Naive thymus-derived CD4-positive, alpha-beta T cell (primary cell): ENCODE data around the gene NAPEPLD. TPM values are rescaled to one million over a fixed set of nuclear protein-coding genes. Genes with fewer than 3 reads are reported as not detected.
"Not testable (repeated sequence)": the region's sequence is repeated elsewhere in the genome, so short reads cannot be mapped to it uniquely, and the experiment has no call there.

Experiments used
- ATAC-seq: fragments of 150-1000 bp; cut with Tn5 transposase; 2 replicates; pipeline ENCODE4 v1.10.0; 2021; ENCODE audit warnings: mild to moderate bottlenecking, moderate library complexity
- CTCF ChIA-PET: fragments of 350-600 bp; sonication (Branson Sonifier 250); formaldehyde crosslinking; loops from one replicate; lab custom pipeline; 2021; ENCODE audit warnings: antibody characterized with exemption; lab: Charles Lee
- POLR2A ChIA-PET: fragments of 350-600 bp; sonication (Branson Sonifier 250); formaldehyde crosslinking; loops from one replicate; lab custom pipeline; 2021; ENCODE audit warnings: antibody characterized with exemption, inconsistent platforms; lab: Charles Lee
- DNase-seq, 9 donors: peaks; one replicate each; pipeline versions ENCODE4 v3.0.0 to v3.0.0-alpha.2; 2020 to 2022; ENCODE audit warnings: mixed read lengths in 1 of 9
- H3K27ac ChIP-seq: one replicate; pipeline ENCODE4 v1.7.0; 2013; ENCODE audit warnings: mild to moderate bottlenecking, low read depth, low read length, moderate library complexity
- H3K27me3 ChIP-seq, 2 donors: one replicate each; pipeline ENCODE4 v1.7.0; 2013; ENCODE audit warnings: low read length in 2 of 2, mild to moderate bottlenecking in 2 of 2, moderate library complexity in 2 of 2; ENCODE audit not compliant: control insufficient read depth in 2 of 2, insufficient read depth in 2 of 2
- H3K36me3 ChIP-seq, 3 experiments: 1 replicate in 2 of 3; 2 replicates in 1 of 3; pipeline ENCODE4 v1.7.0; 2013; ENCODE audit warnings: low read length in 3 of 3, mild to moderate bottlenecking in 3 of 3, moderate library complexity in 1 of 3; ENCODE audit not compliant: insufficient read depth in 3 of 3, control insufficient read depth in 2 of 3
- H3K4me1 ChIP-seq, 2 donors: one replicate each; pipeline ENCODE4 v1.7.0; 2013; ENCODE audit warnings: low read length in 2 of 2, mild to moderate bottlenecking in 2 of 2, moderate library complexity in 1 of 2; ENCODE audit not compliant: control insufficient read depth in 2 of 2, insufficient read depth in 2 of 2
- H3K4me3 ChIP-seq: 2 replicates; pipeline ENCODE4 v1.7.0; 2013; ENCODE audit warnings: mild to moderate bottlenecking, low read length
- H3K9me3 ChIP-seq, 3 experiments: 1 replicate in 2 of 3; 2 replicates in 1 of 3; pipeline ENCODE4 v1.7.0; 2013; ENCODE audit warnings: low read length in 3 of 3; ENCODE audit not compliant: control insufficient read depth in 2 of 3
- H3K27ac Mint-ChIP-seq, 9 donors: one replicate each; pipeline ENCODE4 v1.8.0; 2020 to 2022; ENCODE audit warnings: mixed read lengths in 9 of 9, mild to moderate bottlenecking in 8 of 9, moderate library complexity in 5 of 9, inconsistent platforms in 2 of 9
- H3K27me3 Mint-ChIP-seq, 5 donors: one replicate each; pipeline ENCODE4 v1.8.0; 2021 to 2022; ENCODE audit warnings: mixed read lengths in 5 of 5, mild to moderate bottlenecking in 1 of 5
- H3K36me3 Mint-ChIP-seq, 5 donors: one replicate each; pipeline ENCODE4 v1.8.0; 2020 to 2022; ENCODE audit warnings: mixed read lengths in 5 of 5, mild to moderate bottlenecking in 3 of 5, inconsistent platforms in 1 of 5
- H3K4me1 Mint-ChIP-seq, 7 donors: one replicate each; pipeline ENCODE4 v1.8.0; 2020 to 2022; ENCODE audit warnings: mixed read lengths in 7 of 7, mild to moderate bottlenecking in 3 of 7, inconsistent platforms in 1 of 7
- H3K4me3 Mint-ChIP-seq, 10 donors: one replicate each; pipeline ENCODE4 v1.8.0; 2020 to 2022; ENCODE audit warnings: mild to moderate bottlenecking in 10 of 10, mixed read lengths in 10 of 10, moderate library complexity in 6 of 10, inconsistent platforms in 2 of 10
- H3K9me3 Mint-ChIP-seq, 11 donors: one replicate each; pipeline ENCODE4 v1.8.0; 2020 to 2022; ENCODE audit warnings: mixed read lengths in 11 of 11, mild to moderate bottlenecking in 4 of 11, inconsistent platforms in 1 of 11, moderate library complexity in 1 of 11
- intact Hi-C, 2 donors: fragments of 100-400 bp; cut with micrococcal nuclease; formaldehyde crosslinking; loops; one replicate each; pipeline ENCODE4 v1.15.1; 2023
- polyA plus RNA-seq, 2 donors: library from polyadenylated mRNA; unstranded; fragments of 300-500 nt; fragmentation: Illumina TruSeq; gene quantifications; one replicate each; pipeline ENCODE4 v1.2.3, GENCODE V29; 2021
- total RNA-seq, 6 experiments: library from RNA in 5 of 6; stranded (reverse) in 5 of 6; gene quantifications; 1 replicate in 5 of 6; 2 replicates in 1 of 6; pipeline ENCODE4 v1.2.3 and lab custom pipeline; 2021 to 2026

Gene NAPEPLD
- total and polyA plus RNA-seq, 7 experiments from 2014 or later: 2.9 to 19.7 (median 9.9) TPM

DNA sequence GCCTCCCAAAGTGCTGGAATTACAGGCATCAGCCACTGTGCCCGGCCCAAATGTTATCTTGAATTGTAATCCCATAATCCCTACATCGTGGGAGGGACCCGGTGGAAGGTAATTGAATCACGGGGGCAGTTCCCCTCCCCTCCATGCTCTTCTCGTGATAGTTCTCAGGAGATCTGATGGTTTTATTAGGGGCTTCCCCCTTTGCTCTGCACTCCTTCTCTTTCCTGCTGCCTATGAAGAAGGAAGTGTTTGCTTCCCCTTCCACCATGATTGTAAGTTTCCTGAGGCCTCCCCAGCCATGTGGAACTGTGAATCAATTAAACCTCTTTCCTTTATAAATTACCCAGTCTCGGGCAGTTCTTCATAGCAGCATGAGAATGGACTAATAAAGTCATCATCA lies 70.7 kb downstream of the NAPEPLD start:
- H3K27ac ChIP-seq, CTCF ChIA-PET, H3K9me3 Mint-ChIP-seq, H3K9me3 ChIP-seq, H3K36me3 ChIP-seq, ATAC-seq, DNase-seq, H3K27me3 Mint-ChIP-seq, H3K27me3 ChIP-seq, H3K4me3 ChIP-seq: not testable (repeated sequence)
- H3K36me3 Mint-ChIP-seq: peaks cover 0 to 14% (median 7%) of the 10 kb centered on the region in 5 donors
- peak overlapping the region in 5 of 9 donors; percentile 11 to 55 (median 38) for H3K27ac Mint-ChIP-seq
- POLR2A ChIA-PET: interaction anchor here (0.6 kb wide), 1 partner anchor 680 kb away, joined by 3 read pairs; no protein-coding TSS in a partner anchor
- intact Hi-C loops: loop anchor here (5.0 to 10.0 kb wide), 4 partner anchors 204 to 1833 kb away; partner anchors contain the start of genes ORC5 (in 2 of the 2), FIS1 (in 1 of the 2) and PMPCB (in 1 of the 2)
- peaks cover 14 to 18% of the 10 kb centered on the region in 2 donors for H3K4me1 ChIP-seq
- H3K4me3 Mint-ChIP-seq: peak overlapping the region in 6 of 10 donors; percentile 4 to 29 (median 20)
- H3K4me1 Mint-ChIP-seq: peaks cover 28 to 77% (median 66%) of the 10 kb centered on the region in 7 donors

- Mint-ChIP-seq H3K4me1 (peaks cover 23 to 71% (median 60%) of the 10 kb centered on the region in 7 donors), H3K27me3 (peaks cover 0 to 2% (median 0%) of the 10 kb centered on the region in 5 donors), H3K36me3 (peaks cover 0 to 14% (median 5%) of the 10 kb centered on the region in 5 donors), H3K27ac (peak overlapping the region in 4 of 9 donors; percentile 24 to 39 (median 30)), H3K9me3 (no peaks in the 10 kb centered on the region), H3K4me3 (peak overlapping the region in 7 of 10 donors; percentile 10 to 100 (median 64))
- DNase-seq (no peak), ATAC-seq (no peak)
- ChIA-PET POLR2A (interaction anchor here (0.7 kb wide), 1 partner anchor 682 kb away, joined by 3 read pairs; no protein-coding TSS in a partner anchor), CTCF (no interaction called here)
- Histone ChIP-seq H3K4me1 (peaks cover 14 to 18% of the 10 kb centered on the region in 2 donors), H3K27ac (no peak overlapping the region), H3K9me3 (no peaks in the 10 kb centered on the region), H3K4me3 (no peak overlapping the region), H3K36me3 (peaks cover 0 to 5% (median 0%) of the 10 kb centered on the region in 3 experiments), H3K27me3 (no peaks in the 10 kb centered on the region)
- intact Hi-C loops: loop anchor here (5.0 to 10.0 kb wide), 4 partner anchors 205 to 1833 kb away; partner anchors contain the start of genes ORC5 (in 2 of the 2), FIS1 (in 1 of the 2) and PMPCB (in 1 of the 2)
Observed at GRCh38 chr7:103077318-103077717, 71.6 kb downstream of the NAPEPLD start.

GRCh38 chr7:103076764-103077163 lies 72.1 kb downstream of the NAPEPLD start:
- Mint-ChIP-seq H3K27me3 (peaks cover 0 to 2% (median 0%) of the 10 kb centered on the region in 5 donors), H3K9me3 (no peaks in the 10 kb centered on the region), H3K4me1 (peaks cover 23 to 65% (median 55%) of the 10 kb centered on the region in 7 donors), H3K36me3 (peaks cover 0 to 14% (median 5%) of the 10 kb centered on the region in 5 donors), H3K4me3 (peak overlapping the region in 7 of 10 donors; percentile 10 to 100 (median 95)), H3K27ac (peak overlapping the region in 2 of 9 donors; percentile 24 to 39)
- no peak for ATAC-seq
- no peaks in the 10 kb centered on the region for H3K27me3 ChIP-seq
- no peak overlapping the region for H3K4me3 ChIP-seq
- ChIA-PET CTCF (no interaction called here), POLR2A (no interaction called here)
- intact Hi-C loops: loop anchor here (5.0 to 10.0 kb wide), 4 partner anchors 206 to 1832 kb away; partner anchors contain the start of genes ORC5 (in 2 of the 2), FIS1 (in 1 of the 2) and PMPCB (in 1 of the 2)
- no peak overlapping the region for H3K27ac ChIP-seq
- H3K4me1 ChIP-seq: peaks cover 14 to 18% of the 10 kb centered on the region in 2 donors
- DNase-seq: no peak
- H3K36me3 ChIP-seq: peaks cover 0 to 5% (median 0%) of the 10 kb centered on the region in 3 experiments
- no peaks in the 10 kb centered on the region for H3K9me3 ChIP-seq

DNA sequence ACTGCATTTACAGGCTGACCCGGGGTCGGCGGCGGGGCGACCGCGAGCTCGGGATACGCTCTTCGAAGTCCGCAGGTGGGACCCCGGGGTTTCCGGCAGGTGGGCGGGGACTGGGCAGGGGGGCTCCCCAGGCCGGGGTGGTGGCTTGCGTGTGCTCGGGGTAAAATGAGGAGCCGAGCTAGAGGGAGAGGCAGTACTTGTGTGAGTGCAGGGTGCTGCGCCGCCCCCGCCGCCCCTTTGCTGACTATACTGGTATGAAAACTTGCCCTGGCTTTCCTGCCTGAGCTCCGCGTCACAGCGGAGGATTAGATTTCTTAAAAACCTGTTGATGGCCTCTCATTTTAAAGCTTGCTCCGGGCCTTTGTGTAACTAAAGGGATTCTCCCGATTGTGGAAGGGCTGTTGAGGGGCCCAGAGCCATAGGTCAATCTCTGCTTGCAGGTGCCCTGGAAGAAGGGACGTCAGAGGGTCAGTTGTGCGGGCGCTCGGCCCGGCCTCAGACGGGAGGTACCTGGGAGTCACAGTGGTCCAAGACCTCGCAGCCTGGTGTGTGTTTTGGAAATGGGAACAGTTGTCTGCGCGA lies 73.5 kb downstream of the NAPEPLD start:
- H3K36me3 Mint-ChIP-seq: peaks cover 0 to 14% (median 5%) of the 10 kb centered on the region in 5 donors
- peak overlapping the region; percentile 85 to 97 (median 93) for H3K27ac Mint-ChIP-seq
- H3K9me3 Mint-ChIP-seq: no peaks in the 10 kb centered on the region
- peak overlapping the region; percentile 93 to 100 (median 97) for H3K4me3 Mint-ChIP-seq
- H3K9me3 ChIP-seq: no peaks in the 10 kb centered on the region
- peaks cover 0 to 5% (median 0%) of the 10 kb centered on the region in 3 experiments for H3K36me3 ChIP-seq
- POLR2A ChIA-PET: interaction anchor here (0.8 to 2.1 kb wide), 10 partner anchors 9 to 327 kb away, joined by 3 to 16 read pairs (median 5); partner anchors contain the start of genes DNAJC2, FAM185A, NAPEPLD and PSMC2
- H3K27me3 Mint-ChIP-seq: peaks cover 0 to 2% (median 0%) of the 10 kb centered on the region in 5 donors
- peak in 7 of 9 donors; percentile 57 to 78 (median 69) for DNase-seq
- H3K27ac ChIP-seq: peak overlapping the region; percentile 81
- H3K4me1 Mint-ChIP-seq: peaks cover 23 to 57% (median 51%) of the 10 kb centered on the region in 7 donors
- intact Hi-C loops: loop anchor here (1.0 to 10.0 kb wide), 10 partner anchors 207 to 1937 kb away; partner anchors contain the start of genes DNAJC2 (in 2 of the 2), FAM185A (in 2 of the 2), ORC5 (in 2 of the 2) and FIS1 (in 1 of the 2)
- no peaks in the 10 kb centered on the region for H3K27me3 ChIP-seq
- ATAC-seq: peak; percentile 64
- CTCF ChIA-PET: interaction anchor here (0.6 to 2.0 kb wide), 3 partner anchors 13 to 74 kb away, joined by 3 to 9 read pairs (median 3); partner anchors contain the start of gene NAPEPLD
- H3K4me1 ChIP-seq: peaks cover 14 to 18% of the 10 kb centered on the region in 2 donors
- H3K4me3 ChIP-seq: peak overlapping the region; percentile 77

DNA sequence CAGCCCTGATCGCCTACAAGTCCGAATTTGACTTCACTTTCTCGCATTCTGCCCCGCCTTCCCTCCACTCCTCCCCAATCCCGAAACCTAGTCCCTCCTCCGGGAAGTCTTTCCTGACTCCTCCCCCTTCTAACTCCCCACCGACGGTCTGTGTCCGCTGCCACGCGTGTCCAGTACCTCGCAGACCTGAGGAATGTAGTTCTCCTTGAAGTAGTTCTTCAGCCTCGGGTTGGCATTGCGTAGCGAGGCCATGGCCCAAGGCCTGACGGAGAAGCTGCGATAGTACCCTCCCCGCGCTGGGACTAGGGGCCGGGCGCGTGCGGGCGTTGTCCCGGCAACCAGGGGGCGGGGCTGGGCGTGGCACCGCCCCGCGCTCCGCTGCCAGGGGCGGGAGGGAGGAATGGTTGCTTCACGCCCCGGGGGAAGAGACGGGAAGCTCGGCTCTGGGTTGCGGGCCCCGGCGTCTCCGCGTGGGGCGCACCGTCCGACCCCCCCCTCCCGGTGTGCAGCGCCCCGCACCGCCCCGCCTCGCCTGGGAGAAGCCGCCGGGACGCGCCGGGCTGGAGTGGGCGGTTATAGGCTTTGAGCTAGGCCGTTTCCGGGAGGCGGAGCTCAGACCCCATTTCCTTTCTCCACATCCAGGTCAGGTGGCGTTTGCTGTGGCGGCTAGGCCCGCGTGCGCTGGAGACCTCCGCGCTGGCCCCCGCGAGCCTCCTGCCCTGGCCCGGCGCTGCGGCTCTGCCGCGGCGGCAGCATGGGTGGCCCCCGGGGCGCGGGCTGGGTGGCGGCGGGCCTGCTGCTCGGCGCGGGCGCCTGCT lies 74.2 kb downstream of the NAPEPLD start, which contains the start of the genes ARMC10 and FBXL13:
Gene ARMC10, plus strand, starts transcription at position 622 of the 818 bp plus-strand sequence. Its CDS starts 133 bp downstream, at position 755.
Gene FBXL13, minus strand, starts transcription at position 278 of the 818 bp plus-strand sequence.
- DNase-seq: peak; percentile 86 to 93 (median 88)
- CTCF ChIA-PET: interaction anchor here (2.0 kb wide), 1 partner anchor 12 kb away, joined by 9 read pairs; no protein-coding TSS in a partner anchor
- Histone ChIP-seq H3K4me3 (peak within 1 kb of the TSS; percentile 77), H3K4me1 (peaks cover 14 to 18% of the 10 kb centered on the region in 2 donors), H3K27me3 (no peaks in the 10 kb centered on the region), H3K27ac (peak within 1 kb of the TSS; percentile 81), H3K36me3 (peaks cover 0 to 5% (median 0%) of the 10 kb centered on the region in 3 experiments), H3K9me3 (no peaks in the 10 kb centered on the region)
- peak; percentile 93 for ATAC-seq
- peak within 1 kb of the TSS; percentile 85 to 98 (median 93) for H3K27ac Mint-ChIP-seq
- peak within 1 kb of the TSS; percentile 94 to 100 (median 97) for H3K4me3 Mint-ChIP-seq
- POLR2A ChIA-PET: interaction anchor here (0.7 to 2.1 kb wide), 10 partner anchors 13 to 326 kb away, joined by 3 to 16 read pairs (median 5); partner anchors contain the start of genes DNAJC2, FAM185A, NAPEPLD and PSMC2
- H3K9me3 Mint-ChIP-seq: no peaks in the 10 kb centered on the region
- peaks cover 0 to 2% (median 0%) of the 10 kb centered on the region in 5 donors for H3K27me3 Mint-ChIP-seq
- H3K4me1 Mint-ChIP-seq: peaks cover 21 to 53% (median 47%) of the 10 kb centered on the region in 7 donors
- intact Hi-C loops: loop anchor here (1.0 to 10.0 kb wide), 11 partner anchors 75 to 1938 kb away; partner anchors contain the start of genes DNAJC2 (in 2 of the 2), FAM185A (in 2 of the 2), NAPEPLD (in 2 of the 2) and ORC5 (in 2 of the 2)
- H3K36me3 Mint-ChIP-seq: peaks cover 0 to 12% (median 3%) of the 10 kb centered on the region in 5 donors
